K562 (cell line): ENCODE results near the gene MBNL2. TPM values are rescaled to one million over a fixed set of nuclear protein-coding genes. Genes with fewer than 3 reads are reported as not detected.

Experiments used
- ATAC-seq: fragments of 200-7000 bp; cut with Tn5 transposase; 3 replicates; pipeline ENCODE4 v1.9.1; 2020; ENCODE audit warnings: moderate library complexity
- BruUV-seq: library from RNA; stranded (reverse); fragments of 400-500 nt; replicated peaks from 2 replicates; lab custom pipeline; 2021; lab: Mats Ljungman, UMichigan
- CTCF ChIA-PET: fragments of 300-600 bp; formaldehyde crosslinking; extraction: SDS; loops from one replicate; lab custom pipeline; 2021; ENCODE audit warnings: low intra/inter-chr PET ratio; lab: Yijun Ruan, JAX
- POLR2A ChIA-PET: fragments of 300-600, 350-650 bp; sonication (Branson Sonifier 250); formaldehyde crosslinking; extraction: SDS; loops from one replicate; lab custom pipeline; 2021; ENCODE audit warnings: antibody characterized with exemption, inconsistent platforms; lab: Yijun Ruan, JAX
- DNase-seq, 4 experiments: peaks; one replicate each; pipeline versions ENCODE4 v3.0.0 to v3.0.0-alpha.2; 2011 to 2018; ENCODE audit warnings: low spot score in 3 of 4, mixed read lengths in 3 of 4; ENCODE audit errors: extremely low read depth in 1 of 4
- FAIRE-seq: peaks from 2 replicates; lab custom pipeline; 2011; peaks lifted over from hg19 to GRCh38; lab: Jason Lieb, UNC
- H2AFZ ChIP-seq: 2 replicates; pipeline ENCODE4 v1.6.0; 2011; ENCODE audit warnings: low read depth, low read length, control low read depth, inconsistent platforms
- H3K27ac ChIP-seq: fragments of 200-600 bp; 3 replicates; pipeline ENCODE4 v1.8.0; 2011; ENCODE audit warnings: low read depth, mild to moderate bottlenecking, control low read depth, inconsistent platforms, low read length, moderate library complexity, mixed read lengths; ENCODE audit errors: extremely low read depth
- H3K27me3 ChIP-seq, 2 experiments: fragments of 300-600 bp in 1 of 2; 2 replicates in 1 of 2; 3 replicates in 1 of 2; pipeline versions ENCODE4 v1.6.0 to v1.8.0; 2011; ENCODE audit warnings: inconsistent platforms in 2 of 2, low read length in 2 of 2, mild to moderate bottlenecking in 1 of 2, mixed read lengths in 1 of 2, moderate library complexity in 1 of 2; ENCODE audit not compliant: control insufficient read depth in 2 of 2, insufficient read depth in 2 of 2
- H3K36me3 ChIP-seq: fragments of 300-600 bp; 3 replicates; pipeline ENCODE4 v1.8.0; 2011; ENCODE audit warnings: mild to moderate bottlenecking, low read length, inconsistent platforms; ENCODE audit not compliant: control insufficient read depth, insufficient read depth
- H3K4me1 ChIP-seq, 2 experiments: fragments of 200-600 bp in 1 of 2; replicated peaks in 1 of 2; 2 replicates in 1 of 2; 3 replicates in 1 of 2; pipeline versions ENCODE4 v1.5.1 to v1.8.0; 2011; ENCODE audit warnings: inconsistent platforms in 2 of 2, low read length in 2 of 2, mild to moderate bottlenecking in 1 of 2, mixed read lengths in 1 of 2, moderate library complexity in 1 of 2; ENCODE audit not compliant: control insufficient read depth in 2 of 2, insufficient read depth in 2 of 2
- H3K4me2 ChIP-seq: 2 replicates; pipeline ENCODE4 v1.6.1; 2011; ENCODE audit warnings: low read length, control low read depth, inconsistent platforms, mixed read lengths; ENCODE audit not compliant: insufficient read depth
- H3K4me3 ChIP-seq: fragments of 200-600 bp; sonication (generic), shearing (Covaris generic); 2 replicates; pipeline ENCODE4 v1.5.1; 2016; ENCODE audit warnings: control low read depth, inconsistent platforms
- H3K79me2 ChIP-seq: fragments of 200-600 bp; 3 replicates; pipeline ENCODE4 v1.8.0; 2011; ENCODE audit warnings: low read length, inconsistent platforms; ENCODE audit not compliant: control insufficient read depth, insufficient read depth
- H3K9ac ChIP-seq, 2 experiments: 2 replicates each; pipeline versions ENCODE4 v1.6.0 to v1.6.1; 2011; ENCODE audit warnings: low read depth in 2 of 2, low read length in 2 of 2, control low read depth in 1 of 2, inconsistent platforms in 1 of 2, mild to moderate bottlenecking in 1 of 2, mixed read lengths in 1 of 2; ENCODE audit not compliant: insufficient read depth in 1 of 2
- H3K9me1 ChIP-seq: one replicate; pipeline ENCODE4 v1.6.0; 2011; ENCODE audit warnings: inconsistent platforms, mild to moderate bottlenecking, low read length, moderate library complexity; ENCODE audit not compliant: control insufficient read depth, insufficient read depth
- H3K9me3 ChIP-seq: replicated peaks from 2 replicates; pipeline ENCODE4 v1.5.1; 2011; ENCODE audit warnings: low read depth, low read length, inconsistent platforms; ENCODE audit not compliant: control insufficient read depth, insufficient read depth
- H4K20me1 ChIP-seq: replicated peaks from 2 replicates; pipeline ENCODE4 v1.6.1; 2011; ENCODE audit warnings: low read length, inconsistent platforms, mixed read lengths; ENCODE audit not compliant: control insufficient read depth, insufficient read depth
- EP400 ChIP-seq: fragments of 450-650 bp; IDR thresholded peaks from 2 replicates; pipeline ENCODE4 v1.6.1; 2017; ENCODE audit warnings: antibody characterized with exemption, mild to moderate bottlenecking, moderate library complexity
- NR2C1 ChIP-seq, 2 experiments: fragments of 450-650 bp; IDR thresholded peaks; 2 replicates each; pipeline ENCODE4 v1.6.1; 2017; ENCODE audit warnings: mild to moderate bottlenecking in 2 of 2, antibody characterized with exemption in 1 of 2, inconsistent platforms in 1 of 2, missing compliant biosample characterization in 1 of 2, missing genetic modification characterization in 1 of 2
- NR2C2 ChIP-seq, 2 experiments: fragments of 200-800 bp in 1 of 2; sonication (Bioruptor generic) in 1 of 2; sonication (generic) in 1 of 2; formaldehyde crosslinking in 1 of 2; IDR thresholded peaks; 2 replicates each; pipeline versions ENCODE4 v1.6.1 to v1.8.0; 2016 to 2022; ENCODE audit warnings: mild to moderate bottlenecking in 1 of 2, missing compliant biosample characterization in 1 of 2, missing genetic modification characterization in 1 of 2, missing genetic modification reagents in 1 of 2
- ZNF586 ChIP-seq: fragments of 450-650 bp; formaldehyde crosslinking; conservative IDR thresholded peaks from 2 replicates; pipeline ENCODE4 v1.4.0; 2020; ENCODE audit warnings: mild to moderate bottlenecking, moderate library complexity
- WGBS: fragments of 100-300 bp; shearing (Covaris generic); methylation state at CpG from one replicate; pipeline ENCODE4 v1.1.6; 2016; ENCODE audit warnings: low coverage, mixed read lengths; ENCODE audit not compliant: insufficient coverage; ENCODE audit errors: missing lambda C conversion rate; 5-methylcytosine and 5-hydroxymethylcytosine counted together
- in situ Hi-C: fragments of 300-500 bp; cut with MboI; formaldehyde crosslinking; loops from 4 replicates; pipeline ENCODE4 v1.15.0; 2018; ENCODE audit warnings: inconsistent platforms, mixed read lengths
- intact Hi-C: fragments of 100-400 bp; cut with micrococcal nuclease; formaldehyde crosslinking; loops from 2 replicates; pipeline ENCODE4 v1.14.2; 2022
- polyA plus RNA-seq, 8 experiments: library from polyadenylated mRNA; depleted of rRNA in 4 of 8; stranded (reverse) in 5 of 8; unstranded in 3 of 8; fragments of >200 nt; fragmentation: Nextera tagmentation in 2 of 8; fragmentation: Illumina TruSeq in 1 of 8; extraction: Ambion mirVana in 2 of 8; extraction: Trizol in 1 of 8; gene quantifications; 2 replicates each; pipeline versions ENCODE4 v1.2.1 to v1.2.3, GENCODE V29; 2011 to 2014; ENCODE audit warnings: inconsistent platforms in 1 of 8, missing spikeins in 1 of 8
- total RNA-seq, 7 experiments: library from RNA; depleted of rRNA in 6 of 7; stranded (reverse); fragments of >200 nt in 6 of 7; fragmentation: Illumina TruSeq in 2 of 7; extraction: Trizol in 2 of 7; gene quantifications; 2 replicates each; pipeline versions ENCODE4 v1.2.1 to v1.2.3, GENCODE V29; 2011 to 2021; ENCODE audit warnings: low replicate concordance in 1 of 7
- TF ChIP-seq, protein P1 (sequence below), 3 experiments: fragments of 200-800 bp in 1 of 3; sonication (Bioruptor generic) in 1 of 3; sonication (generic) in 1 of 3; formaldehyde crosslinking in 1 of 3; IDR thresholded peaks; 2 replicates each; pipeline versions ENCODE4 v1.6.1 to v1.8.0; 2016 to 2022; ENCODE audit warnings: mild to moderate bottlenecking in 2 of 3, missing compliant biosample characterization in 2 of 3, missing genetic modification characterization in 2 of 3, missing genetic modification reagents in 1 of 3

Gene MBNL2
- total and polyA plus RNA-seq, 9 of the 15 experiments (the other 6 are each of a cell fraction or from before 2014, with no cell fraction given), result 7.0 to 24.8 (median 13.8) TPM

DNA sequence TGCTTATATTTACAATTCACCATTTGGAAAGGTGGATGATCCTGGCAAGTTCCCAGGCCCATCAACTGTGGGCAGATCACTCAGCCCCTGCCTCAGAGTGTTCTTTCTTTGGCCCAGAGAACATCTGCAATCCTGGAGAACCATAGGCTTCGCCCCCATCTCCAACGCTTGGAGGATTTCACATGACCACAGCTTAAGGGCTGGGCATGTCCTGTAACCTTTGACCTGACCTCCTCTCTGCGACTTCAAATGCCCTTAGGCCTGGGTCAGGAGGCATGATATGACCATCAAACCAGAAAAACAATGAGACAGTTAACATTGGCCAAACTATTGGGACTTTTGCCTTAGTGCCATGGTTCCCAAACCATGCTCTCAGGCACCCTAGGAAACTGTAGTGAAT lies 7.2 kb upstream of the MBNL2 start:
- H3K27ac ChIP-seq, result no peak overlapping the region
- TF ChIP-seq NR2C1 (IDR thresholded peaks at IDR 0.05), result peak; percentile 75
- TF ChIP-seq NR2C1 (tag; IDR thresholded peaks at IDR 0.05), result peak; percentile 88
- TF ChIP-seq EP400, result no peak
- TF ChIP-seq NR2C2 (CRISPR knock-in tag; IDR thresholded peaks at IDR 0.05), result no peak
- peak; percentile 79 for TF ChIP-seq NR2C2 (tag; IDR thresholded peaks at IDR 0.05)
- TF ChIP-seq ZNF586 (CRISPR knock-in tag), result no peak
- TF ChIP-seq, protein P1, sequence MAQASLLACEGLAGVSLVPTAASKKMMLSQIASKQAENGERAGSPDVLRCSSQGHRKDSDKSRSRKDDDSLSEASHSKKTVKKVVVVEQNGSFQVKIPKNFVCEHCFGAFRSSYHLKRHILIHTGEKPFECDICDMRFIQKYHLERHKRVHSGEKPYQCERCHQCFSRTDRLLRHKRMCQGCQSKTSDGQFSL (CRISPR knock-in tag; IDR thresholded peaks at IDR 0.05), result no peak
- TF ChIP-seq, protein P1 (tag; IDR thresholded peaks at IDR 0.05), result no peak
- H3K27me3 ChIP-seq, result no peaks in the 10 kb centered on the region
- BruUV-seq, result no TSS peak
- no peak for DNase-seq
- H3K4me3 ChIP-seq, result no peak overlapping the region
- H3K4me2 ChIP-seq, result no peak overlapping the region
- ATAC-seq, result no peak
- intact Hi-C loops (no loop called here), in situ Hi-C loops (loop anchor here (5.0 kb wide), 1 partner anchor 98 kb away; no protein-coding TSS in a partner anchor)
- no peak for FAIRE-seq
- 38% methylated on average over 3 of the region's 3 CpGs for WGBS
- no peaks in the 10 kb centered on the region for H4K20me1 ChIP-seq
- no peaks in the 10 kb centered on the region for H3K36me3 ChIP-seq
- ChIA-PET POLR2A (interaction anchor here (0.8 to 1.5 kb wide), 2 partner anchors 13 to 90 kb away, joined by 3 to 4 read pairs; no protein-coding TSS in a partner anchor), CTCF (no interaction called here)
- no peak overlapping the region for H3K9ac ChIP-seq
- H3K9me1 ChIP-seq, result no peaks in the 10 kb centered on the region
- no peaks in the 10 kb centered on the region for H3K79me2 ChIP-seq
- no peaks in the 10 kb centered on the region for H3K9me3 ChIP-seq
- peak overlapping the region; percentile 53; the same call in 1 of the 2 replicates for H2AFZ ChIP-seq
- H3K4me1 ChIP-seq, result peaks cover 0 to 9% of the 10 kb centered on the region in 2 experiments; a peak in 2 of 5 replicates
